Erythroblast (primary cell): ENCODE data around the gene PPP1R1A.

Source experiments
- GATA1 ChIP-seq: IDR thresholded peaks from 2 replicates; pipeline ENCODE4 v1.6.1; 2011; ENCODE audit warnings: low read depth, mild to moderate bottlenecking, control low read depth, low read length, moderate library complexity
- POLR2A ChIP-seq: IDR thresholded peaks from 2 replicates; pipeline ENCODE4 v1.6.1; 2011; ENCODE audit warnings: mild to moderate bottlenecking, low read length

GRCh38 chr12:54612225-54612750 is 23.8 kb upstream of the PPP1R1A start:
- TF ChIP-seq POLR2A (no peak), GATA1 (no peak)
